Activated naive CD4-positive, alpha-beta T cell treated with anti-CD3 and anti-CD28 coated beads, Interleukin-2, amount 10 ng/mL, durations not matched to agents 7 days and 5 days (primary cell): ENCODE measurements around the gene PRKAA1.

Experiments
- CTCF ChIA-PET: fragments of 350-600 bp; sonication (Branson Sonifier 250); formaldehyde crosslinking; loops from one replicate; lab custom pipeline; 2021; ENCODE audit warnings: antibody characterized with exemption; lab: Charles Lee
- DNase-seq: peaks from one replicate; pipeline ENCODE4 v3.0.0-alpha.2; 2020
- H3K27ac Mint-ChIP-seq: one replicate; pipeline ENCODE4 v1.8.0; 2021; ENCODE audit warnings: mild to moderate bottlenecking, moderate library complexity, mixed read lengths
- H3K27me3 Mint-ChIP-seq: one replicate; pipeline ENCODE4 v1.8.0; 2021; ENCODE audit warnings: mild to moderate bottlenecking, mixed read lengths
- H3K36me3 Mint-ChIP-seq: one replicate; pipeline ENCODE4 v1.8.0; 2021; ENCODE audit warnings: mixed read lengths
- H3K4me1 Mint-ChIP-seq: one replicate; pipeline ENCODE4 v1.8.0; 2021; ENCODE audit warnings: mixed read lengths
- H3K4me3 Mint-ChIP-seq: one replicate; pipeline ENCODE4 v1.8.0; 2021; ENCODE audit warnings: mild to moderate bottlenecking, moderate library complexity, mixed read lengths
- H3K9me3 Mint-ChIP-seq: one replicate; pipeline ENCODE4 v1.8.0; 2021; ENCODE audit warnings: mixed read lengths

The PRKAA1 gene

GRCh38 chr5:40780199-40780598, 18.0 kb downstream of the PRKAA1 start:
- H3K4me1 Mint-ChIP-seq, result no peaks in the 10 kb centered on the region
- H3K9me3 Mint-ChIP-seq, result no peaks in the 10 kb centered on the region
- DNase-seq, result no peak
- CTCF ChIA-PET, result no interaction called here
- H3K27me3 Mint-ChIP-seq, result no peaks in the 10 kb centered on the region
- H3K27ac Mint-ChIP-seq, result no peak overlapping the region
- no peak overlapping the region for H3K4me3 Mint-ChIP-seq
- H3K36me3 Mint-ChIP-seq, result peaks cover 18% of the 10 kb centered on the region

- Mint-ChIP-seq H3K4me3 (no peak overlapping the region), H3K9me3 (no peaks in the 10 kb centered on the region), H3K27me3 (no peaks in the 10 kb centered on the region), H3K4me1 (no peaks in the 10 kb centered on the region), H3K36me3 (peaks cover 22% of the 10 kb centered on the region), H3K27ac (no peak overlapping the region)
- CTCF ChIA-PET, result no interaction called here
- DNase-seq, result no peak
Observed at GRCh38 chr5:40779561-40779960, 18.6 kb downstream of the PRKAA1 start.

- no peak for DNase-seq
- H3K4me3 Mint-ChIP-seq, result no peak overlapping the region
- H3K27me3 Mint-ChIP-seq, result no peaks in the 10 kb centered on the region
- no peaks in the 10 kb centered on the region for H3K4me1 Mint-ChIP-seq
- CTCF ChIA-PET, result interaction anchor here (1.6 kb wide), 1 partner anchor 9 kb away, joined by 3 read pairs; no protein-coding TSS in a partner anchor
- no peak overlapping the region for H3K27ac Mint-ChIP-seq
- peaks cover 32% of the 10 kb centered on the region for H3K36me3 Mint-ChIP-seq
- H3K9me3 Mint-ChIP-seq, result no peaks in the 10 kb centered on the region
Observed at GRCh38 chr5:40778133-40778532, 20.0 kb downstream of the PRKAA1 start.

- DNase-seq, result no peak
- H3K27ac Mint-ChIP-seq, result no peak overlapping the region
- no peak overlapping the region for H3K4me3 Mint-ChIP-seq
- no peaks in the 10 kb centered on the region for H3K4me1 Mint-ChIP-seq
- no peaks in the 10 kb centered on the region for H3K27me3 Mint-ChIP-seq
- CTCF ChIA-PET, result interaction anchor here (1.6 kb wide), 1 partner anchor 11 kb away, joined by 3 read pairs; no protein-coding TSS in a partner anchor
- H3K9me3 Mint-ChIP-seq, result no peaks in the 10 kb centered on the region
- H3K36me3 Mint-ChIP-seq, result peaks cover 32% of the 10 kb centered on the region
Observed at GRCh38 chr5:40776658-40776977, 21.6 kb downstream of the PRKAA1 start.

- Mint-ChIP-seq H3K36me3 (peaks cover 32% of the 10 kb centered on the region), H3K27ac (no peak overlapping the region), H3K9me3 (no peaks in the 10 kb centered on the region), H3K4me1 (no peaks in the 10 kb centered on the region), H3K4me3 (no peak overlapping the region), H3K27me3 (no peaks in the 10 kb centered on the region)
- CTCF ChIA-PET, result no interaction called here
- DNase-seq, result no peak
Observed at GRCh38 chr5:40775846-40776657, 22.1 kb downstream of the PRKAA1 start.

GRCh38 chr5:40775085-40775845, 22.9 kb downstream of the PRKAA1 start:
- H3K27me3 Mint-ChIP-seq, result no peaks in the 10 kb centered on the region
- CTCF ChIA-PET, result interaction anchor here (1.0 kb wide), 1 partner anchor 9 kb away, joined by 3 read pairs; no protein-coding TSS in a partner anchor
- H3K9me3 Mint-ChIP-seq, result no peaks in the 10 kb centered on the region
- H3K4me3 Mint-ChIP-seq, result no peak overlapping the region
- H3K4me1 Mint-ChIP-seq, result no peaks in the 10 kb centered on the region
- DNase-seq, result no peak
- H3K27ac Mint-ChIP-seq, result no peak overlapping the region
- peaks cover 33% of the 10 kb centered on the region for H3K36me3 Mint-ChIP-seq

- no peak for DNase-seq
- H3K36me3 Mint-ChIP-seq, result peaks cover 35% of the 10 kb centered on the region
Observed at GRCh38 chr5:40774623-40775022, 23.6 kb downstream of the PRKAA1 start.

DNA sequence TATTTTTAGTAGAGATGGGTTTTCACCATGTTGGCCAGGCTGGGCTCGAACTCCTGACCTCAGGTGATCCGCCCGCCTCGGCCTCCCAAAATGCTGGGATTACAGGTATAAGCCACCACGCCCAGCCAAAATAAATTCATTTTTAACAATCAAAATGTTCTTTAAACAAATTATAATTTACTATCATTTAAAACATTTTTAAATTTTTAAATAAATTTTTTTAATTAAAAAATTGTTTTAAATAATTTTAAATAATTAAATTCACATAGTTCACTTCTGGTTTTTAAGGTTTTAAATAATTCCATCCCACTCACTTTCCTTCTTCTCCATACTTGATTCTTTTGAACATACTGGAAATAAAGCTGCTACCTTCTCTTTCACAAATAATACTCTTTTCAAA, 27.4 kb downstream of the PRKAA1 start:
- DNase-seq, result no peak
- CTCF ChIA-PET, result no interaction called here
- H3K4me1 Mint-ChIP-seq, result no peaks in the 10 kb centered on the region
- H3K27ac Mint-ChIP-seq, result no peak overlapping the region
- H3K9me3 Mint-ChIP-seq, result no peaks in the 10 kb centered on the region
- peaks cover 45% of the 10 kb centered on the region for H3K36me3 Mint-ChIP-seq
- H3K27me3 Mint-ChIP-seq, result no peaks in the 10 kb centered on the region
- H3K4me3 Mint-ChIP-seq, result no peak overlapping the region

More at GRCh38 chr5:40774623-40775022, 23.6 kb downstream of the PRKAA1 start:
- Mint-ChIP-seq H3K4me3 (no peak overlapping the region), H3K27me3 (no peaks in the 10 kb centered on the region), H3K27ac (no peak overlapping the region), H3K4me1 (no peaks in the 10 kb centered on the region), H3K9me3 (no peaks in the 10 kb centered on the region)
- CTCF ChIA-PET, result interaction anchor here (1.0 kb wide), 1 partner anchor 10 kb away, joined by 3 read pairs; no protein-coding TSS in a partner anchor

DNA sequence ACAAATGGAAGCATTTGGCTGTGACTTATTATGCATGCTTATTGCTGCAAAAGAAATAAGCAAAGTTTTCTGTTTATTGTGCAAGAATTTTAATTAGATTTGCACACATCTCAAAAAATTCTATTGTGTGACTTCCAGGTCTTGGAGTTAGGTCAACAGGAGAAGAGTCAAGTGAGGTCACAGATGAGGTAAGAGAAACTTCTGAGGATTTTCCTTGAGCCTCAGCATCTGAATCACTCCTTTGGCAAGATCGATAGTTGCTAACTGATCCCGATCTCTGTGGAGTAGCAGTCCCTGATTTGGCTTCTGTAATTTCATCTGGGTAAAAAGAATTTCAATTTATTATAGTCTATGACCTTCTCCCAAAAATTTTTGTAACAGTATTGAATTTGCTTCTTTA, 35.5 kb downstream of the PRKAA1 start:
- no peak for DNase-seq
- H3K9me3 Mint-ChIP-seq, result no peaks in the 10 kb centered on the region
- H3K36me3 Mint-ChIP-seq, result peaks cover 46% of the 10 kb centered on the region
- CTCF ChIA-PET, result no interaction called here
- no peaks in the 10 kb centered on the region for H3K27me3 Mint-ChIP-seq
- H3K4me1 Mint-ChIP-seq, result no peaks in the 10 kb centered on the region
- H3K27ac Mint-ChIP-seq, result no peak overlapping the region
- no peak overlapping the region for H3K4me3 Mint-ChIP-seq

GRCh38 chr5:40757400-40757799, 40.8 kb downstream of the PRKAA1 start:
- Mint-ChIP-seq H3K27ac (no peak overlapping the region), H3K27me3 (no peaks in the 10 kb centered on the region), H3K4me1 (no peaks in the 10 kb centered on the region), H3K4me3 (no peak overlapping the region), H3K9me3 (no peaks in the 10 kb centered on the region), H3K36me3 (peaks cover 24% of the 10 kb centered on the region)
- CTCF ChIA-PET, result interaction anchor here (0.6 to 1.9 kb wide), 2 partner anchors 75 to 79 kb away, joined by 3 to 7 read pairs; no protein-coding TSS in a partner anchor
- no peak for DNase-seq

- no peaks in the 10 kb centered on the region for H3K27me3 Mint-ChIP-seq
- DNase-seq, result peak; percentile 97
- H3K4me1 Mint-ChIP-seq, result peaks cover 10% of the 10 kb centered on the region
- peaks cover 21% of the 10 kb centered on the region for H3K36me3 Mint-ChIP-seq
- no peak within 1 kb of the TSS for H3K27ac Mint-ChIP-seq
- CTCF ChIA-PET, result interaction anchor here (1.9 kb wide), 1 partner anchor 77 kb away, joined by 7 read pairs; no protein-coding TSS in a partner anchor
- H3K4me3 Mint-ChIP-seq, result no peak within 1 kb of the TSS
- H3K9me3 Mint-ChIP-seq, result no peaks in the 10 kb centered on the region
Observed at GRCh38 chr5:40755407-40756365, 42.5 kb downstream of the PRKAA1 start, which contains the start of gene TTC33. TTC33 (minus strand) TSS chr5:40755961; CDS start chr5:40747018, 8,943 bp downstream.

DNA sequence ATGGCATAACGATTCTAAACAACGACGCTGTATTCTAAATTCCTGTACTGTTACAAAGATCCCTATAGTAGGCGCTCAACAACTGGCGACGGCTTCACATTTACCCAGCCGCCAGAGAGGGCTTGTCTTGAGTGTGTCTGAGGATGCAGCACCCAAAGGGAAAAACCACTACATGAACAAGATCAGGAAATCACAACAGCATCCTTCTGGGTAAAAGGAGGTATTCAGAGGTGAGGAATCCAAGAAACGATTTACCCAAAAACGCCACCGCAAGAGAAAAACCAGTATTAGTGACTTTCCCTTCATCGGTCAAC, 43.1 kb downstream of the PRKAA1 start:
- Mint-ChIP-seq H3K27me3 (no peaks in the 10 kb centered on the region), H3K9me3 (no peaks in the 10 kb centered on the region), H3K4me3 (no peak overlapping the region), H3K4me1 (peaks cover 13% of the 10 kb centered on the region), H3K27ac (no peak overlapping the region), H3K36me3 (peaks cover 21% of the 10 kb centered on the region)
- CTCF ChIA-PET, result no interaction called here
- peak; percentile 74 for DNase-seq

DNA sequence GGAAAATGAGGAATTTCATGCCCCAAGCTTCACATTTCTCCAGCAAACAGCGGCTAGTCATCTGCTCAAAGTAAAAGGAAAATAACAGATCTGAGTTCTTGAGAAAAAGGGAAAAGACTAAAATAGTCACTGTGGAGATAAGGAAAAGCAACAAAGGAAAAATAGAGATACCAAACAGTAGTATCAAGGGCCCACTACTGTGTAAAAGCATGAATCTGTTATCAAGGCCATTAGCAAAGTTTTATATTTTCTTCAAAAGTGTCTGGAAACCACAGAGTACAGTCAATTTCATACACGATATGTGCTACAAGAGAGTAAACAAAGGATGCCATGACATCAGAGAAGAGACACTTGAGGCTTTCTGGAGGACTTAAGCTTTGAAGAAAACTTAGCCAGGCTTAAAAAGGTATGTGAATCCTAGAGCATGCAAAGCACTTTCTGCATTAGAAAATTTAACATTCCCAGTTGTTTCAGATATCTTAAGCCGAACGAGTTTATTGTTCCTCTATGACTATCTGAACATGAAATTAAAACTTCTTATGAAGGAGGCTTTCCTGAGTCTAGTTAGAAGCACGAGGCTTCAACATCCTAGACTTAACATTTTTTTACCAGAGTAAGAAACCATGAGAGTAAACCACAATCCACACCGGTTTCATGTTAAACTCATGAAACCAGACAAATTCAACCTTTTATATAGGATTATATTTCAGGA, 43.6 kb downstream of the PRKAA1 start:
- no peak for DNase-seq
- Mint-ChIP-seq H3K27ac (no peak overlapping the region), H3K27me3 (no peaks in the 10 kb centered on the region), H3K4me3 (no peak overlapping the region), H3K4me1 (peaks cover 13% of the 10 kb centered on the region), H3K36me3 (peaks cover 20% of the 10 kb centered on the region), H3K9me3 (no peaks in the 10 kb centered on the region)
- CTCF ChIA-PET, result no interaction called here
